ENCODE measurements around the gene ORC2. TPM values are rescaled to one million over a fixed set of nuclear protein-coding genes. Genes with fewer than 3 reads are reported as not detected.

The ORC2 gene
- total RNA-seq, 1 experiment from 2014 or later = 34.0 TPM

DNA sequence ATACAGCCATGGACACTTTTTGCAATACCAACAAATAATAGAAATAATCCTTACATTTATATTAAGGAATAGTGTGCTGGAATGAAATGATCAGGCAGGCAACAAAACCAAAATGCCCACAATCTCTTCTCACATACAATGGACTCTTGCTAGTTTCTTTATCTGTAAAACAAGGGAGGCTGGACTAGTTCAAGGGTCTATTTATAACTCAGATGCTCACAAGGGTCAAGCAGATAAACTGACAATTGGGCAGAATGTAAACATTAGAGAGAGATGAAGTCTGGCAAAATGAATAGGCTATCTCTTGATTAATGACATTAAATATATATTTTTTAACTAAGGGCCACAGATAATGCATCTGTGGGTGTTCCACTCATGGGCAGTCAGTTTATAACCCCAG is 86.0 kb downstream of the ORC2 start:
- no TSS peak for BruUV-seq (replicated peaks)
- Histone ChIP-seq H3K27ac (no peak overlapping the region), H4K20me1 (ENCODE audit: insufficient read depth) (no peaks in the 10 kb centered on the region), H3K27me3 (ENCODE audit: insufficient read depth, low read depth) (no peaks in the 10 kb centered on the region), H3K9me3 (ENCODE audit: insufficient read depth, low read depth) (no peaks in the 10 kb centered on the region), H3K4me3 (no peak overlapping the region), H3F3A (ENCODE audit: insufficient read depth, low read depth) (no peaks in the 10 kb centered on the region; the same call in 1 of the 2 replicates), H3K36me3 (ENCODE audit: low read depth) (peaks cover 49% of the 10 kb centered on the region; the same call in 1 of the 2 replicates), H3K9me2 (ENCODE audit: insufficient read depth) (no peaks in the 10 kb centered on the region), H3K4me2 (no peak overlapping the region), H2AFZ (no peak overlapping the region), H3K79me2 (ENCODE audit: low read depth) (no peaks in the 10 kb centered on the region), H3K4me1 (replicated peaks; ENCODE audit: insufficient read depth) (no peaks in the 10 kb centered on the region)
- ChIA-PET POLR2A (ENCODE audit: unreplicated experiment) (interaction anchor here (0.7 kb wide), 1 partner anchor 14 kb away, joined by 3 read pairs; no protein-coding TSS in a partner anchor), CTCF (no interaction called here)
- intact Hi-C loops (cut with micrococcal nuclease; ENCODE audit: unreplicated experiment) = no loop called here
- no peak for DNase-seq
- no peak for TF ChIP-seq EZH2 (IDR thresholded peaks at IDR 0.05; ENCODE audit: low read depth)
- TF ChIP-seq CTCF (conservative IDR thresholded peaks at IDR 0.05) = no peak

- Histone ChIP-seq H2AFZ (no peak overlapping the region), H3K36me3 (ENCODE audit: low read depth) (peaks cover 36% of the 10 kb centered on the region; the same call in 1 of the 2 replicates), H3K27ac (no peak overlapping the region), H4K20me1 (ENCODE audit: insufficient read depth) (no peaks in the 10 kb centered on the region), H3K9me3 (ENCODE audit: insufficient read depth, low read depth) (no peaks in the 10 kb centered on the region), H3K9me2 (ENCODE audit: insufficient read depth) (no peaks in the 10 kb centered on the region), H3K4me1 (replicated peaks; ENCODE audit: insufficient read depth) (no peaks in the 10 kb centered on the region), H3F3A (ENCODE audit: insufficient read depth, low read depth) (no peaks in the 10 kb centered on the region; the same call in 1 of the 2 replicates), H3K4me3 (no peak overlapping the region), H3K27me3 (ENCODE audit: insufficient read depth, low read depth) (no peaks in the 10 kb centered on the region), H3K79me2 (ENCODE audit: low read depth) (no peaks in the 10 kb centered on the region), H3K4me2 (no peak overlapping the region)
- no peak for DNase-seq
- POLR2A ChIA-PET (ENCODE audit: unreplicated experiment) = no interaction called here
- TF ChIP-seq EZH2 (IDR thresholded peaks at IDR 0.05; ENCODE audit: low read depth) = no peak
- no peak for TF ChIP-seq CTCF (conservative IDR thresholded peaks at IDR 0.05)
- CTCF ChIA-PET = interaction anchor here (0.7 kb wide), 1 partner anchor 804 kb away, joined by 9 read pairs; no protein-coding TSS in a partner anchor
- BruUV-seq (replicated peaks) = no TSS peak
- intact Hi-C loops (cut with micrococcal nuclease; ENCODE audit: unreplicated experiment) = no loop called here
Observed at GRCh38 chr2:200873560-200873959, 89.9 kb downstream of the ORC2 start.

- no peaks in the 10 kb centered on the region for H3K27me3 ChIP-seq (ENCODE audit: insufficient read depth, low read depth)
- no peak overlapping the region for H3K4me3 ChIP-seq
- no peaks in the 10 kb centered on the region for H3K9me2 ChIP-seq (ENCODE audit: insufficient read depth)
- H3F3A ChIP-seq (ENCODE audit: insufficient read depth, low read depth) = peaks cover 14% of the 10 kb centered on the region; the same call in 1 of the 2 replicates
- no peak for DNase-seq
- no TSS peak for BruUV-seq (replicated peaks)
- no peaks in the 10 kb centered on the region for H3K79me2 ChIP-seq (ENCODE audit: low read depth)
- H3K36me3 ChIP-seq (ENCODE audit: low read depth) = peaks cover 21% of the 10 kb centered on the region; the same call in 1 of the 2 replicates
- H3K4me1 ChIP-seq (replicated peaks; ENCODE audit: insufficient read depth) = no peaks in the 10 kb centered on the region
- ChIA-PET CTCF (no interaction called here), POLR2A (ENCODE audit: unreplicated experiment) (no interaction called here)
- H3K27ac ChIP-seq = no peak overlapping the region
- H3K9me3 ChIP-seq (ENCODE audit: insufficient read depth, low read depth) = no peaks in the 10 kb centered on the region
- H3K4me2 ChIP-seq = no peak overlapping the region
- H2AFZ ChIP-seq = no peak overlapping the region
- TF ChIP-seq CTCF (conservative IDR thresholded peaks at IDR 0.05) (no peak), EZH2 (IDR thresholded peaks at IDR 0.05; ENCODE audit: low read depth) (no peak)
- no peaks in the 10 kb centered on the region for H4K20me1 ChIP-seq (ENCODE audit: insufficient read depth)
- intact Hi-C loops (cut with micrococcal nuclease; ENCODE audit: unreplicated experiment) = no loop called here
Observed at GRCh38 chr2:200871151-200871550, 92.3 kb downstream of the ORC2 start.
